B cell (primary cell): Measurements from ENCODE around the gene NPSR1. TPM values are rescaled to one million over a fixed set of nuclear protein-coding genes. Genes with fewer than 3 reads are reported as not detected.

Experiments
- ATAC-seq: fragments of 200-7000 bp; cut with Tn5 transposase; one replicate; pipeline ENCODE4 v1.10.0; 2021; ENCODE audit warnings: low read depth, mild to moderate bottlenecking, moderate number of reproducible peaks, moderate library complexity
- CTCF ChIA-PET: fragments of 350-600 bp; sonication (Branson Sonifier 250); formaldehyde crosslinking; loops from one replicate; lab custom pipeline; 2021; ENCODE audit warnings: antibody characterized with exemption, inconsistent platforms; lab: Charles Lee
- POLR2A ChIA-PET: fragments of 350-600 bp; sonication (Branson Sonifier 250); formaldehyde crosslinking; loops from one replicate; lab custom pipeline; 2021; ENCODE audit warnings: antibody characterized with exemption; lab: Charles Lee
- DNase-seq: peaks from one replicate; pipeline ENCODE4 v3.0.0; 2013
- H2AFZ ChIP-seq: 2 replicates; pipeline ENCODE4 v1.6.1; 2012; ENCODE audit warnings: mild to moderate bottlenecking, low read depth, low read length; ENCODE audit not compliant: insufficient read depth, poor library complexity, severe bottlenecking
- H3K27ac ChIP-seq, 2 donors: 1 replicate in 1 of 2; 2 replicates in 1 of 2; pipeline ENCODE4 v1.5.1; 2012 to 2013; ENCODE audit warnings: low read length in 2 of 2, mild to moderate bottlenecking in 2 of 2, moderate library complexity in 1 of 2
- H3K27me3 ChIP-seq, 4 experiments: fragments of 200-600 bp in 1 of 4; sonication (generic) in 1 of 4; replicated peaks in 1 of 4; 1 replicate in 2 of 4; 2 replicates in 2 of 4; pipeline versions ENCODE4 v1.6.1 to v1.7.0; 2013 to 2016; ENCODE audit warnings: low read length in 3 of 4, mild to moderate bottlenecking in 2 of 4, mixed read lengths in 1 of 4, moderate library complexity in 1 of 4; ENCODE audit not compliant: insufficient read depth in 4 of 4, control insufficient read depth in 3 of 4; ENCODE audit errors: control extremely low read depth in 1 of 4
- H3K36me3 ChIP-seq, 2 experiments: replicated peaks in 1 of 2; 1 replicate in 1 of 2; 2 replicates in 1 of 2; pipeline versions ENCODE4 v1.6.1 to v1.7.1; 2013; ENCODE audit warnings: low read length in 1 of 2; ENCODE audit not compliant: insufficient read depth in 2 of 2, control insufficient read depth in 1 of 2; ENCODE audit errors: control extremely low read depth in 1 of 2, extremely low read depth in 1 of 2
- H3K4me1 ChIP-seq, 2 donors: fragments of 200-600 bp in 1 of 2; sonication (generic) in 1 of 2; 1 replicate in 1 of 2; 2 replicates in 1 of 2; pipeline versions ENCODE4 v1.5.1 to v1.6.1; 2013 to 2017; ENCODE audit warnings: low read length in 2 of 2; ENCODE audit not compliant: control insufficient read depth in 2 of 2, insufficient read depth in 2 of 2
- H3K4me2 ChIP-seq: replicated peaks from 2 replicates; pipeline ENCODE3; 2012; ENCODE audit warnings: mild to moderate bottlenecking, low read depth, low read length; ENCODE audit not compliant: poor library complexity, severe bottlenecking
- H3K4me3 ChIP-seq, 5 experiments: fragments of 200-600 bp in 1 of 5; sonication (generic) in 1 of 5; 1 replicate in 3 of 5; 2 replicates in 2 of 5; pipeline versions ENCODE4 v1.5.1 to v1.7.0; 2011 to 2016; ENCODE audit warnings: low read length in 4 of 5, mild to moderate bottlenecking in 4 of 5, low read depth in 2 of 5, control low read depth in 1 of 5, moderate library complexity in 1 of 5; ENCODE audit not compliant: insufficient read depth in 1 of 5; ENCODE audit errors: control extremely low read depth in 1 of 5, extremely low read depth in 1 of 5
- H3K79me2 ChIP-seq: fragments of 200-600 bp; sonication (generic); one replicate; pipeline ENCODE4 v1.6.0; 2016; ENCODE audit warnings: low read length; ENCODE audit not compliant: control insufficient read depth, insufficient read depth
- H3K9ac ChIP-seq: fragments of 200-600 bp; sonication (generic); 2 replicates; pipeline ENCODE4 v1.6.1; 2017; ENCODE audit warnings: mild to moderate bottlenecking, low read length, moderate library complexity
- H3K9me3 ChIP-seq, 3 donors: one replicate each; pipeline versions ENCODE4 v1.6.1 to v1.7.1; 2013; ENCODE audit warnings: low read length in 2 of 3; ENCODE audit not compliant: control insufficient read depth in 2 of 3, insufficient read depth in 1 of 3; ENCODE audit errors: control extremely low read depth in 1 of 3
- H4K20me1 ChIP-seq: 2 replicates; pipeline ENCODE4 v1.6.0; 2012; ENCODE audit warnings: mild to moderate bottlenecking, low read length; ENCODE audit not compliant: insufficient read depth, control insufficient read depth, poor library complexity, severe bottlenecking
- H3K27ac Mint-ChIP-seq: one replicate; pipeline ENCODE4 v1.8.0; 2021; ENCODE audit warnings: mixed read lengths
- H3K27me3 Mint-ChIP-seq: one replicate; pipeline ENCODE4 v1.8.0; 2021; ENCODE audit warnings: mixed read lengths
- H3K4me1 Mint-ChIP-seq: one replicate; pipeline ENCODE4 v1.8.0; 2021; ENCODE audit warnings: mixed read lengths
- H3K4me3 Mint-ChIP-seq: one replicate; pipeline ENCODE4 v1.8.0; 2021; ENCODE audit warnings: mixed read lengths
- H3K9me3 Mint-ChIP-seq: one replicate; pipeline ENCODE4 v1.8.0; 2022; ENCODE audit warnings: mixed read lengths; ENCODE audit not compliant: insufficient read depth
- CTCF ChIP-seq: fragments of 200-600 bp; IDR thresholded peaks from one replicate; pipeline ENCODE4 v1.8.0; 2022; ENCODE audit warnings: antibody characterized with exemption, mild to moderate bottlenecking
- EZH2 ChIP-seq: IDR thresholded peaks from 2 replicates; pipeline ENCODE4 v1.6.1; 2012; ENCODE audit warnings: borderline replicate concordance, low read depth, mild to moderate bottlenecking, moderate library complexity, low read length; ENCODE audit not compliant: insufficient read depth, poor library complexity, severe bottlenecking
- WGBS: methylation state at CpG from one replicate; pipeline ENCODE4 v1.1.5; 2013; ENCODE audit warnings: missing lambda C conversion rate; ENCODE audit not compliant: insufficient coverage; 5-methylcytosine and 5-hydroxymethylcytosine counted together
- intact Hi-C: fragments of 100-400 bp; cut with micrococcal nuclease; formaldehyde crosslinking; loops from one replicate; pipeline ENCODE4 v1.10.0; 2022
- polyA plus RNA-seq: library from polyadenylated mRNA; depleted of rRNA; stranded (reverse); fragments of >200 nt; gene quantifications from 2 replicates; pipeline ENCODE4 v1.2.3, GENCODE V29; 2012
- total RNA-seq, 2 donors: library from RNA; stranded (reverse); fragments of 120-200 nt in 1 of 2; gene quantifications; 1 replicate in 1 of 2; 2 replicates in 1 of 2; pipeline versions ENCODE4 v1.2.3 to v1.2.4, GENCODE V29; 2013 to 2022

The NPSR1 gene
- total and polyA plus RNA-seq, 2 donors (not counting 1 experiment from before 2014, with no cell fraction given): not detected

DNA sequence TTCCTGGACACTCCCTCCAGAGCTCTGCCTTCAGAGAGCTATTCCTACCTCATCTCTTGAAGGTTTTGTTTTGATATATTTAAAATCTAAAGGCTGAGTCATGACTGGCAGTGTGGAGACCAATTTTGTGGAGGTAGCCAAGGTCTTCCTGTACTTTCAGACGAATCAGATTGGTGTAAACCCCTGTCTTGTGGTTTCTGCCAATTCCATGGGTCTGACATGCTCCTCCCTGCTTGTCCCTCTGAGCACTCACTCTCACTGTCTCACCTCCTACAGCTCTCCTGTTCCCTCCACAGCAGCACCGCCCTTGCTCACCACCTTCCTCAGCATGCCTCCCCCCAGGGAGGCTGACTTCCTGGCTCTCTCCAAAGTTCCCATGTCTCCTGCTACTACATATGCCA, 179.8 kb downstream of the NPSR1 start:
- peaks cover 0 to 2% (median 0%) of the 10 kb centered on the region in 3 donors for H3K9me3 ChIP-seq
- H3K4me3 ChIP-seq: no peak overlapping the region
- CTCF ChIA-PET: no interaction called here
- no peaks in the 10 kb centered on the region for H3K4me1 ChIP-seq
- H3K36me3 ChIP-seq: no peaks in the 10 kb centered on the region
- no peak overlapping the region for H3K27ac ChIP-seq
- no peak overlapping the region for H3K4me2 ChIP-seq
- Mint-ChIP-seq H3K4me1 (no peaks in the 10 kb centered on the region), H3K4me3 (no peak overlapping the region), H3K27ac (no peak overlapping the region), H3K27me3 (no peaks in the 10 kb centered on the region), H3K9me3 (peaks cover 1% of the 10 kb centered on the region)
- no peaks in the 10 kb centered on the region for H3K79me2 ChIP-seq
- intact Hi-C loops: no loop called here
- H2AFZ ChIP-seq: no peak overlapping the region
- H3K9ac ChIP-seq: no peak overlapping the region
- DNase-seq (no peak), ATAC-seq (no peak)
- no peaks in the 10 kb centered on the region for H4K20me1 ChIP-seq
- H3K27me3 ChIP-seq: no peaks in the 10 kb centered on the region
- POLR2A ChIA-PET: no interaction called here
- TF ChIP-seq CTCF (no peak), EZH2 (no peak)
- 44% methylated on average over 2 of the region's 2 CpGs for WGBS

DNA sequence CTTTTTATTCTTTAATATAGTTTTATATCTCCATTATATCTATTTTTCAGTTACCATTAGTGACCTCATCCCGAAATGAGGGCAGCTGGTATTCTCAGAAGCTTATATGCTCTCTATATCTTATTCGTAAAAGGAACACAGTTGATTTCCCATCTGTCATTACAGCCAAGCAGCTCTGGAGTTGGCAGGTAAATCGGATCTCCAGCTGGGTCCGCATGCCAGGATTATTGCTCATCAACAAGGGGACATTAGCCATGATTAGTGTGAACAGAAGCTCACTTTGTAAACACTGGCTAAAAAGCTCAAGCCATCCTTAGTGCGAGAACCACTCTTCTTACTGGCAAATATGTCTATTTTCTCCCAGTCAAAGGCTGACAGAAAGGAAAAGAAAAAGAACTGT, 180.3 kb downstream of the NPSR1 start:
- no peak overlapping the region for H3K27ac ChIP-seq

More for the DNA sequence above, 180.3 kb downstream of the NPSR1 start:
- Histone ChIP-seq H3K4me1 (no peaks in the 10 kb centered on the region), H3K4me2 (no peak overlapping the region), H3K4me3 (no peak overlapping the region), H3K27me3 (no peaks in the 10 kb centered on the region), H3K9me3 (peaks cover 0 to 5% (median 0%) of the 10 kb centered on the region in 3 donors), H2AFZ (no peak overlapping the region), H3K79me2 (no peaks in the 10 kb centered on the region), H4K20me1 (no peaks in the 10 kb centered on the region), H3K36me3 (no peaks in the 10 kb centered on the region), H3K9ac (no peak overlapping the region)
- Mint-ChIP-seq H3K4me3 (no peak overlapping the region), H3K4me1 (no peaks in the 10 kb centered on the region), H3K27ac (no peak overlapping the region), H3K9me3 (peaks cover 3% of the 10 kb centered on the region), H3K27me3 (no peaks in the 10 kb centered on the region)
- POLR2A ChIA-PET: no interaction called here
- TF ChIP-seq CTCF: no peak
- TF ChIP-seq EZH2: no peak
- 70% methylated on average over 2 of the region's 5 CpGs for WGBS
- DNase-seq (no peak), ATAC-seq (no peak)
- CTCF ChIA-PET: no interaction called here
- intact Hi-C loops: no loop called here
